IMR-90 (cell line): Measurements from ENCODE around the gene NKIRAS1. TPM values are rescaled to one million over a fixed set of nuclear protein-coding genes. Genes with fewer than 3 reads are reported as not detected.

Experiments used
- ELK1 ChIP-seq: fragments of 150-350 bp; IDR thresholded peaks from 2 replicates; pipeline ENCODE4 v1.6.1; 2016; ENCODE audit warnings: low read depth, mild to moderate bottlenecking, low read length, moderate library complexity, borderline replicate concordance
- polyA plus RNA-seq, 3 experiments: library from polyadenylated mRNA; depleted of rRNA; stranded (reverse); fragments of >200 nt; gene quantifications; 2 replicates each; pipeline ENCODE4 v1.2.3, GENCODE V29; 2012; ENCODE audit warnings: low replicate concordance in 1 of 3
- total RNA-seq: library from RNA; depleted of rRNA; stranded (reverse); fragments of >200 nt; gene quantifications from 2 replicates; pipeline ENCODE4 v1.2.3, GENCODE V29; 2012

Gene NKIRAS1
- total and polyA plus RNA-seq, 2 of the 4 experiments (the other 2 are of a cell fraction) = 6.1 to 6.8 TPM

- TF ChIP-seq ELK1 = no peak
Observed at GRCh38 chr3:23944861-23945662, 28.3 kb upstream of the NKIRAS1 start, which contains the start of gene NR1D2 (continued).
